HEK293 (cell line): ENCODE results near the gene WNT7B.

Experiments used
- HOXC10 ChIP-seq: sonication (generic); formaldehyde crosslinking; IDR thresholded peaks from 2 replicates; pipeline ENCODE4 v1.8.1; 2023; ENCODE audit warnings: mild to moderate bottlenecking, missing genetic modification reagents
- ZBTB48 ChIP-seq: fragments of 450-650 bp; formaldehyde crosslinking; IDR thresholded peaks from 2 replicates; pipeline ENCODE4 v1.5.1; 2016; ENCODE audit warnings: missing biosample characterization, missing genetic modification characterization
- ZBTB7A ChIP-seq: fragments of 450-650 bp; formaldehyde crosslinking; IDR thresholded peaks from 2 replicates; pipeline ENCODE4 v1.5.1; 2016; ENCODE audit warnings: low read depth, missing biosample characterization, missing genetic modification characterization
- ZFHX2 ChIP-seq: fragments of 450-650 bp; formaldehyde crosslinking; conservative IDR thresholded peaks from 2 replicates; pipeline ENCODE4 v1.5.1; 2016; ENCODE audit warnings: missing biosample characterization, missing genetic modification characterization
- ZNF146 ChIP-seq: fragments of 450-650 bp; formaldehyde crosslinking; IDR thresholded peaks from 2 replicates; pipeline ENCODE4 v1.5.1; 2016; ENCODE audit warnings: missing biosample characterization, missing genetic modification characterization
- ZNF221 ChIP-seq: fragments of 450-650 bp; formaldehyde crosslinking; IDR thresholded peaks from 2 replicates; pipeline ENCODE4 v1.5.1; 2017; ENCODE audit warnings: missing biosample characterization, missing genetic modification characterization, borderline replicate concordance
- ZNF248 ChIP-seq: fragments of 450-650 bp; formaldehyde crosslinking; IDR thresholded peaks from 2 replicates; pipeline ENCODE4 v1.5.1; 2017; ENCODE audit warnings: missing biosample characterization, missing genetic modification characterization
- ZNF311 ChIP-seq: fragments of 450-650 bp; formaldehyde crosslinking; IDR thresholded peaks from 2 replicates; pipeline ENCODE4 v1.5.1; 2017; ENCODE audit warnings: missing biosample characterization, missing genetic modification characterization, borderline replicate concordance
- ZNF324 ChIP-seq: fragments of 450-650 bp; formaldehyde crosslinking; IDR thresholded peaks from 2 replicates; pipeline ENCODE4 v1.5.1; 2016; ENCODE audit warnings: missing biosample characterization, missing genetic modification characterization
- ZNF341 ChIP-seq: fragments of 450-650 bp; formaldehyde crosslinking; IDR thresholded peaks from 2 replicates; pipeline ENCODE4; 2016; ENCODE audit warnings: low read depth, missing biosample characterization, missing genetic modification characterization
- ZNF366 ChIP-seq: fragments of 450-650 bp; formaldehyde crosslinking; conservative IDR thresholded peaks from 2 replicates; pipeline ENCODE4 v1.5.1; 2016; ENCODE audit warnings: missing biosample characterization, missing genetic modification characterization
- ZNF391 ChIP-seq: fragments of 450-650 bp; formaldehyde crosslinking; IDR thresholded peaks from 2 replicates; pipeline ENCODE4 v1.5.1; 2016; ENCODE audit warnings: low read depth, missing biosample characterization, missing genetic modification characterization, borderline replicate concordance
- ZNF404 ChIP-seq: fragments of 450-650 bp; formaldehyde crosslinking; IDR thresholded peaks from 2 replicates; pipeline ENCODE4 v1.5.1; 2017; ENCODE audit warnings: missing biosample characterization, missing genetic modification characterization
- ZNF501 ChIP-seq: fragments of 450-650 bp; formaldehyde crosslinking; IDR thresholded peaks from 2 replicates; pipeline ENCODE4 v1.5.1; 2016; ENCODE audit warnings: missing biosample characterization, missing genetic modification characterization
- ZNF530 ChIP-seq: fragments of 450-650 bp; formaldehyde crosslinking; IDR thresholded peaks from 2 replicates; pipeline ENCODE4 v1.5.1; 2016; ENCODE audit warnings: low read depth, missing biosample characterization, missing genetic modification characterization
- ZNF548 ChIP-seq: fragments of 450-650 bp; formaldehyde crosslinking; IDR thresholded peaks from 2 replicates; pipeline ENCODE4 v1.5.1; 2016; ENCODE audit warnings: missing biosample characterization, missing genetic modification characterization
- ZNF621 ChIP-seq: fragments of 450-650 bp; formaldehyde crosslinking; IDR thresholded peaks from 2 replicates; pipeline ENCODE4 v1.5.1; 2017; ENCODE audit warnings: missing biosample characterization, missing genetic modification characterization
- ZNF658 ChIP-seq: fragments of 450-650 bp; formaldehyde crosslinking; IDR thresholded peaks from 2 replicates; pipeline ENCODE4; 2016; ENCODE audit warnings: missing biosample characterization, missing genetic modification characterization
- ZNF660 ChIP-seq: fragments of 450-650 bp; IDR thresholded peaks from 2 replicates; pipeline ENCODE4 v1.5.1; 2018; ENCODE audit warnings: missing biosample characterization, mild to moderate bottlenecking, missing genetic modification characterization
- ZNF664 ChIP-seq: fragments of 450-650 bp; formaldehyde crosslinking; IDR thresholded peaks from 2 replicates; pipeline ENCODE4 v1.5.1; 2016; ENCODE audit warnings: missing biosample characterization, missing genetic modification characterization
- ZNF777 ChIP-seq: fragments of 450-650 bp; formaldehyde crosslinking; IDR thresholded peaks from 2 replicates; pipeline ENCODE4 v1.5.1; 2017; ENCODE audit warnings: missing biosample characterization, missing genetic modification characterization, borderline replicate concordance
- ZSCAN16 ChIP-seq: fragments of 450-650 bp; formaldehyde crosslinking; IDR thresholded peaks from 2 replicates; pipeline ENCODE4 v1.5.1; 2016; ENCODE audit warnings: missing biosample characterization, missing genetic modification characterization
- TF ChIP-seq, protein P1 (sequence below): fragments of 450-650 bp; formaldehyde crosslinking; IDR thresholded peaks from 2 replicates; pipeline ENCODE4; 2016; ENCODE audit warnings: missing biosample characterization, missing genetic modification characterization
- TF ChIP-seq, protein P2 (sequence below): fragments of 450-650 bp; formaldehyde crosslinking; IDR thresholded peaks from 2 replicates; pipeline ENCODE4 v1.5.1; 2016; ENCODE audit warnings: missing biosample characterization, missing genetic modification characterization
- TF ChIP-seq, protein P3 (sequence below): IDR thresholded peaks from 2 replicates; pipeline ENCODE4 v1.6.1; 2011; ENCODE audit warnings: mild to moderate bottlenecking, low read depth, low read length, borderline replicate concordance
- TF ChIP-seq, protein P4 (sequence below): fragments of 450-650 bp; formaldehyde crosslinking; IDR thresholded peaks from 2 replicates; pipeline ENCODE4 v1.5.1; 2016; ENCODE audit warnings: missing biosample characterization, missing genetic modification characterization
- TF ChIP-seq, protein P5 (sequence below): fragments of 450-650 bp; formaldehyde crosslinking; IDR thresholded peaks from 2 replicates; pipeline ENCODE4 v1.5.1; 2016; ENCODE audit warnings: missing biosample characterization, missing genetic modification characterization
- TF ChIP-seq, protein P6 (sequence below): fragments of 450-650 bp; formaldehyde crosslinking; IDR thresholded peaks from 2 replicates; pipeline ENCODE4 v1.5.1; 2017; ENCODE audit warnings: missing biosample characterization, missing genetic modification characterization

Gene WNT7B

DNA sequence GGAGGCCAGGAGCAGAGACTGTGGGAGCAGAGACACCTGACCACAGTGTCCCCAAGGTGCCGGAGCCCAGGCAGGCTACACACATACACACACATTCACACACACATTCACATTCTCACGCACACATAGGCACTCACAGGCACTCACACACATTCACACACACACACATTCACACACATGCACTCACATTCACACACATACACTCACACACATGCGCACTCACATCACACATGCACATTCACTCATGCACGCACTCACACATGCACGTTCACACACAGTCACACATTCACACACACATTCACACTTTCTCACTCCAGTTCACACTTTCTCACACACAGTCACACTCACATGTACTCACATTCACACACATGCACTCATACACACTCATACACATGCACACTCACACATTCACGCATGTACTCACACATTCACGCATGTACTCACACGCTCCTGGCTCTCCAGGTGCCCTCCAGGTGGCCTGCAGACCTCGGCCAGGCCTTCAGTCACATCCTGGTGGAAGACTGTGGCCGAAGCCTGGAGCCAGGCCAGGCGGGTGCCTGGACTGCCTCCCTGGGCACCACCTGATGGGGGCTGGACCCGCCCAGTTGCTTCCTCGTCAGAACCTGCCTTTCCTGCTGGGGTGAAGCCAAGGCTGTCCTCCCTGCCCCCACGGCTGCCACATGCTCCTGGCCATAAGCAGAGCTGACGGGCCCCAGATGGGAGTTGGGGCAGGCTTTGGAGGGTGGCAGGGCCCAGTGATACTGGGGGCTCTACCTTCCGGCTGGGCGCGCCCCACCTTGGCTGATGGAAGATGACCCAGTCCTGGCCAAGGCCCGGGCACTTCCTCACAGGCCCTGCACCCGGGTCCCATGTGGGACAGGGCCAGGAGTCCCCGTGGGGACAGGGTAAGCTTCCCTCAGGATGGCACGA, 89.5 kb downstream of the WNT7B start (continued):
- TF ChIP-seq, protein P1, sequence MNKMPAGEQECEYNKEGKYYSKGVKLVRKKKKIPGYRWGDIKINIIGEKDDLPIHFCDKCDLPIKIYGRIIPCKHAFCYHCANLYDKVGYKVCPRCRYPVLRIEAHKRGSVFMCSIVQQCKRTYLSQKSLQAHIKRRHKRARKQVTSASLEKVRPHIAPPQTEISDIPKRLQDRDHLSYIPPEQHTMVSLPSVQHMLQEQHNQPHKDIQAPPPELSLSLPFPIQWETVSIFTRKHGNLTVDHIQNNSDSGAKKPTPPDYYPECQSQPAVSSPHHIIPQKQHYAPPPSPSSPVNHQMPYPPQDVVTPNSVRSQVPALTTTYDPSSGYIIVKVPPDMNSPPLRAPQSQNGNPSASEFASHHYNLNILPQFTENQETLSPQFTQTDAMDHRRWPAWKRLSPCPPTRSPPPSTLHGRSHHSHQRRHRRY (tag by site-specific recombination) = no peak
- no peak for TF ChIP-seq HOXC10 (CRISPR knock-in tag)
- no peak for TF ChIP-seq ZNF621 (tag by site-specific recombination)
- no peak for TF ChIP-seq ZNF324 (tag by site-specific recombination)
- peak; percentile 77; the same call in 1 of the 2 replicates for TF ChIP-seq ZNF311 (tag by site-specific recombination)
- no peak for TF ChIP-seq ZBTB48
- no peak for TF ChIP-seq ZNF664 (tag by site-specific recombination)
- TF ChIP-seq ZNF146 (tag by site-specific recombination) = no peak
- TF ChIP-seq ZNF341 (tag by site-specific recombination) = no peak
- TF ChIP-seq ZBTB7A (tag by site-specific recombination) = peak; percentile 11; the same call in 1 of the 2 replicates
- no peak for TF ChIP-seq ZNF548 (tag by site-specific recombination)
- TF ChIP-seq ZNF501 (tag by site-specific recombination) = no peak
- no peak for TF ChIP-seq ZNF391
- TF ChIP-seq, protein P2, sequence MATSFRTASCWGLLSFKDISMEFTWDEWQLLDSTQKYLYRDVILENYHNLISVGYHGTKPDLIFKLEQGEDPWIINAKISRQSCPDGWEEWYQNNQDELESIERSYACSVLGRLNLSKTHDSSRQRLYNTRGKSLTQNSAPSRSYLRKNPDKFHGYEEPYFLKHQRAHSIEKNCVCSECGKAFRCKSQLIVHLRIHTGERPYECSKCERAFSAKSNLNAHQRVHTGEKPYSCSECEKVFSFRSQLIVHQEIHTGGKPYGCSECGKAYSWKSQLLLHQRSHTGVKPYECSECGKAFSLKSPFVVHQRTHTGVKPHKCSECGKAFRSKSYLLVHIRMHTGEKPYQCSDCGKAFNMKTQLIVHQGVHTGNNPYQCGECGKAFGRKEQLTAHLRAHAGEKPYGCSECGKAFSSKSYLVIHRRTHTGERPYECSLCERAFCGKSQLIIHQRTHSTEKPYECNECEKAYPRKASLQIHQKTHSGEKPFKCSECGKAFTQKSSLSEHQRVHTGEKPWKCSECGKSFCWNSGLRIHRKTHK (tag by site-specific recombination) = no peak
- TF ChIP-seq ZFHX2 = no peak
- TF ChIP-seq, protein P3, sequence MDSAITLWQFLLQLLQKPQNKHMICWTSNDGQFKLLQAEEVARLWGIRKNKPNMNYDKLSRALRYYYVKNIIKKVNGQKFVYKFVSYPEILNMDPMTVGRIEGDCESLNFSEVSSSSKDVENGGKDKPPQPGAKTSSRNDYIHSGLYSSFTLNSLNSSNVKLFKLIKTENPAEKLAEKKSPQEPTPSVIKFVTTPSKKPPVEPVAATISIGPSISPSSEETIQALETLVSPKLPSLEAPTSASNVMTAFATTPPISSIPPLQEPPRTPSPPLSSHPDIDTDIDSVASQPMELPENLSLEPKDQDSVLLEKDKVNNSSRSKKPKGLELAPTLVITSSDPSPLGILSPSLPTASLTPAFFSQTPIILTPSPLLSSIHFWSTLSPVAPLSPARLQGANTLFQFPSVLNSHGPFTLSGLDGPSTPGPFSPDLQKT = no peak
- 0 out of 2 replicates have a peak, but pooled peaks have one; percentile 29 for TF ChIP-seq ZNF777 (tag by site-specific recombination)
- TF ChIP-seq ZNF530 (tag by site-specific recombination) = no peak
- no peak; the same call in 1 of the 2 replicates for TF ChIP-seq ZNF658 (tag by site-specific recombination)
- TF ChIP-seq ZSCAN16 (tag by site-specific recombination) = no peak
- TF ChIP-seq, protein P4, sequence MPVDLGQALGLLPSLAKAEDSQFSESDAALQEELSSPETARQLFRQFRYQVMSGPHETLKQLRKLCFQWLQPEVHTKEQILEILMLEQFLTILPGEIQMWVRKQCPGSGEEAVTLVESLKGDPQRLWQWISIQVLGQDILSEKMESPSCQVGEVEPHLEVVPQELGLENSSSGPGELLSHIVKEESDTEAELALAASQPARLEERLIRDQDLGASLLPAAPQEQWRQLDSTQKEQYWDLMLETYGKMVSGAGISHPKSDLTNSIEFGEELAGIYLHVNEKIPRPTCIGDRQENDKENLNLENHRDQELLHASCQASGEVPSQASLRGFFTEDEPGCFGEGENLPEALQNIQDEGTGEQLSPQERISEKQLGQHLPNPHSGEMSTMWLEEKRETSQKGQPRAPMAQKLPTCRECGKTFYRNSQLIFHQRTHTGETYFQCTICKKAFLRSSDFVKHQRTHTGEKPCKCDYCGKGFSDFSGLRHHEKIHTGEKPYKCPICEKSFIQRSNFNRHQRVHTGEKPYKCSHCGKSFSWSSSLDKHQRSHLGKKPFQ (tag by site-specific recombination) = peak; percentile 100
- 0 out of 2 replicates have a peak, but pooled peaks have one; percentile 35 for TF ChIP-seq ZNF248 (tag by site-specific recombination)
- TF ChIP-seq ZNF366 (tag by site-specific recombination) = no peak
- TF ChIP-seq ZNF404 (tag by site-specific recombination) = no peak
- TF ChIP-seq ZNF660 (tag by site-specific recombination) = no peak
- TF ChIP-seq, protein P5, sequence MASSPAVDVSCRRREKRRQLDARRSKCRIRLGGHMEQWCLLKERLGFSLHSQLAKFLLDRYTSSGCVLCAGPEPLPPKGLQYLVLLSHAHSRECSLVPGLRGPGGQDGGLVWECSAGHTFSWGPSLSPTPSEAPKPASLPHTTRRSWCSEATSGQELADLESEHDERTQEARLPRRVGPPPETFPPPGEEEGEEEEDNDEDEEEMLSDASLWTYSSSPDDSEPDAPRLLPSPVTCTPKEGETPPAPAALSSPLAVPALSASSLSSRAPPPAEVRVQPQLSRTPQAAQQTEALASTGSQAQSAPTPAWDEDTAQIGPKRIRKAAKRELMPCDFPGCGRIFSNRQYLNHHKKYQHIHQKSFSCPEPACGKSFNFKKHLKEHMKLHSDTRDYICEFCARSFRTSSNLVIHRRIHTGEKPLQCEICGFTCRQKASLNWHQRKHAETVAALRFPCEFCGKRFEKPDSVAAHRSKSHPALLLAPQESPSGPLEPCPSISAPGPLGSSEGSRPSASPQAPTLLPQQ (tag by site-specific recombination) = no peak
- TF ChIP-seq, protein P6, sequence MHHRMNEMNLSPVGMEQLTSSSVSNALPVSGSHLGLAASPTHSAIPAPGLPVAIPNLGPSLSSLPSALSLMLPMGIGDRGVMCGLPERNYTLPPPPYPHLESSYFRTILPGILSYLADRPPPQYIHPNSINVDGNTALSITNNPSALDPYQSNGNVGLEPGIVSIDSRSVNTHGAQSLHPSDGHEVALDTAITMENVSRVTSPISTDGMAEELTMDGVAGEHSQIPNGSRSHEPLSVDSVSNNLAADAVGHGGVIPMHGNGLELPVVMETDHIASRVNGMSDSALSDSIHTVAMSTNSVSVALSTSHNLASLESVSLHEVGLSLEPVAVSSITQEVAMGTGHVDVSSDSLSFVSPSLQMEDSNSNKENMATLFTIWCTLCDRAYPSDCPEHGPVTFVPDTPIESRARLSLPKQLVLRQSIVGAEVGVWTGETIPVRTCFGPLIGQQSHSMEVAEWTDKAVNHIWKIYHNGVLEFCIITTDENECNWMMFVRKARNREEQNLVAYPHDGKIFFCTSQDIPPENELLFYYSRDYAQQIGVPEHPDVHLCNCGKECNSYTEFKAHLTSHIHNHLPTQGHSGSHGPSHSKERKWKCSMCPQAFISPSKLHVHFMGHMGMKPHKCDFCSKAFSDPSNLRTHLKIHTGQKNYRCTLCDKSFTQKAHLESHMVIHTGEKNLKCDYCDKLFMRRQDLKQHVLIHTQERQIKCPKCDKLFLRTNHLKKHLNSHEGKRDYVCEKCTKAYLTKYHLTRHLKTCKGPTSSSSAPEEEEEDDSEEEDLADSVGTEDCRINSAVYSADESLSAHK (tag by site-specific recombination) = no peak
- TF ChIP-seq ZNF221 (tag by site-specific recombination) = no peak
